Measurements from ENCODE around the gene TADA2B. TPM values are rescaled to one million over a fixed set of nuclear protein-coding genes. Genes with fewer than 3 reads are reported as not detected.
A peak's percentile ranks its signal among the peaks of the same experiment; 100 is the strongest.

The TADA2B gene
- total RNA-seq, 2 experiments from 2014 or later = 16.6 to 16.8 TPM

DNA sequence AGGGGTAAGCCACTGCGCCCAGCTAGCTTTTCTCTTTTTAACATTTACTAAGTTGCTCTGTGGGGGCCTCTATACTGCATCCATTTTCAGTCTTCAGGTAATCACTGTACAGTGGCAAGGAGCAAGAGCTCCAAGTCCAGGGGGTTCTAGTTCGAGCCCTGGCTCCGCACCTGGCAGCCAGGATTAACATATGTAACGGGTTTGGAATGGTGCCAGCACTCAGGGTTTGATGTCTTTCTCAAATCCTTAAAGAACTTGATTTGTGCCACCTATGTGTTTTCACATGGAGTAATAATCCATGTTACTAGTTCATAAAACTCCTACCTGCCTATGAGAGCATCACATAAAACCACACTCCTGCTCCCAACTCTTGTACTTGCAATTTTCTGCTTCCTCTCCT, 20.2 kb downstream of the TADA2B start:
- H3K4me1 Mint-ChIP-seq (ENCODE audit: low read depth) = peaks cover 23% of the 10 kb centered on the region
- DNase-seq (no peak), ATAC-seq (no peak)
- no peak overlapping the region for H3K4me3 Mint-ChIP-seq
- no peaks in the 10 kb centered on the region for H3K27me3 Mint-ChIP-seq (ENCODE audit: low read depth)
- no peaks in the 10 kb centered on the region for H3K9me3 Mint-ChIP-seq (ENCODE audit: insufficient read depth)
- CTCF ChIA-PET = interaction anchor here (0.8 to 11.7 kb wide), 2 partner anchors 13 to 21 kb away, joined by 3 to 172 read pairs; partner anchors contain the start of gene TADA2B
- H3K36me3 Mint-ChIP-seq (ENCODE audit: low read depth) = peaks cover 68% of the 10 kb centered on the region
- peak overlapping the region; percentile 22 for H3K27ac Mint-ChIP-seq
- POLR2A ChIA-PET = interaction anchor here (0.8 kb wide), 1 partner anchor 9 kb away, joined by 3 read pairs; no protein-coding TSS in a partner anchor

DNA sequence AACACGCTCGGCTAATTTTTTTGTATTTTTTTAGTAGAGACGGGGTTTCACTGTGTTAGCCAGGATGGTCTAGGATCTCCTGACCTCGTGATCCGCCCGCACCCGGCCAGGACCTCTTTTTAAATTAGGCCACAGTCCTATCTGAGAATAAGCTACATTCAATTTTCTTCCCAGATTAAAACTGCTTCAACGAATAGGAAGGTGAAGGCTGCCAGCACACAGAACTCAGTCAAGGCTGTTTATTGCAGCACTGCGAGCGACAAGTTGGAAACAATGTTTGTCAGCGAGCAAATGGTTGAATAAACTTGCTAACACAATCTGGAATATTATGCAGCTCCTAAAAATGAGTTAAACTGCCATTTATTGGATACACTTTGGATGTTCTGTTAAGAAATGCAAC, 22.8 kb downstream of the TADA2B start:
- DNase-seq (no peak), ATAC-seq (no peak)
- ChIA-PET POLR2A (interaction anchor here (0.8 to 5.7 kb wide), 5 partner anchors 12 to 393 kb away, joined by 3 to 62 read pairs (median 12); partner anchors contain the start of gene TADA2B), CTCF (interaction anchor here (1.4 to 11.7 kb wide), 3 partner anchors 10 to 92 kb away, joined by 5 to 172 read pairs (median 27); partner anchors contain the start of gene TADA2B)
- Mint-ChIP-seq H3K27me3 (ENCODE audit: low read depth) (peaks cover 2% of the 10 kb centered on the region), H3K27ac (no peak overlapping the region), H3K36me3 (ENCODE audit: low read depth) (peaks cover 44% of the 10 kb centered on the region), H3K9me3 (ENCODE audit: insufficient read depth) (no peaks in the 10 kb centered on the region), H3K4me3 (peak overlapping the region; percentile 97), H3K4me1 (ENCODE audit: low read depth) (peaks cover 39% of the 10 kb centered on the region)

DNA sequence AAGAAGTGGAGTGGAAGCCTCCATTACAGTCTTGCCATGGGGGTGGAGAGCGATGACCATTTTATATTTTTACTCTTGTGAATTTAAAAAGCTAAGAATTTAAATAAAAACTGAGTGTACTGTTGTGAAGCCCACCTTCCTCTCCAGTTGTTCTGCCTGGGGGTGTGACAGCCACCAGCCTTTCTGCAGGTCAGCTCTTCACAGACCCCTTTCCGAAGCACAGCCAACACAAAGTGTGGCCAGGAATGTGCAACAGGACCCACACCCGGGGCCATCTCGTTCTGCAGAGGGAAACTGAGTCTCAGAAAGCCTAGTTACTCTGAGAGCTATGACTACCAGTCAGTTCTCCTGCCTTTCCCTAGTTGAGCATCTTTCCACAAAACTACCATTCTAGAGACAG, 23.3 kb downstream of the TADA2B start:
- peaks cover 39% of the 10 kb centered on the region for H3K4me1 Mint-ChIP-seq (ENCODE audit: low read depth)
- H3K4me3 Mint-ChIP-seq = peak overlapping the region; percentile 97
- peak overlapping the region; percentile 85 for H3K27ac Mint-ChIP-seq
- H3K36me3 Mint-ChIP-seq (ENCODE audit: low read depth) = peaks cover 39% of the 10 kb centered on the region
- peaks cover 2% of the 10 kb centered on the region for H3K27me3 Mint-ChIP-seq (ENCODE audit: low read depth)
- H3K9me3 Mint-ChIP-seq (ENCODE audit: insufficient read depth) = no peaks in the 10 kb centered on the region
- ChIA-PET CTCF (interaction anchor here (1.4 to 11.7 kb wide), 4 partner anchors 11 to 92 kb away, joined by 5 to 172 read pairs (median 17); partner anchors contain the start of gene TADA2B), POLR2A (interaction anchor here (0.8 to 5.7 kb wide), 9 partner anchors 9 to 426 kb away, joined by 3 to 62 read pairs (median 6); partner anchors contain the start of genes MRFAP1 and TADA2B)
- ATAC-seq = no peak
- DNase-seq = no peak

DNA sequence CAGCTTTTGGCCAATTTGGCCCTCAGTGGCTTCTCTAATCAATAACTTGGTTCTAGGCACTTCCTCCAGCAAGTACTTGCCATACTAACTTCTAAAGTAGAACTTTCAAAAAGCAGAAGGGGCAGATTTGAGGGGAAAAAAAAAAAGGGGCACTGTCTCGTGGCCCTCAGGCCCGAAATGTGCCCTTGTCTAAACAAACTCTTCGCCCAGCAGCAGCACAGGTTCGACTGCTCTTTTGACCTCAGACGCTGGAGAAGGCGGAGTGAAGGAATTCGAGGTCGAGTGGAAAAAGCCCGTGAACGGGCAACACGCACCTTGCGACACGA, 23.9 kb downstream of the TADA2B start:
- Mint-ChIP-seq H3K27ac (peak overlapping the region; percentile 85), H3K4me1 (ENCODE audit: low read depth) (peaks cover 39% of the 10 kb centered on the region), H3K36me3 (ENCODE audit: low read depth) (peaks cover 33% of the 10 kb centered on the region), H3K27me3 (ENCODE audit: low read depth) (peaks cover 7% of the 10 kb centered on the region), H3K9me3 (ENCODE audit: insufficient read depth) (no peaks in the 10 kb centered on the region), H3K4me3 (peak overlapping the region; percentile 97)
- ChIA-PET CTCF (interaction anchor here (1.2 to 11.7 kb wide), 8 partner anchors 11 to 194 kb away, joined by 3 to 172 read pairs (median 7); partner anchors contain the start of gene TADA2B), POLR2A (interaction anchor here (0.8 to 5.7 kb wide), 20 partner anchors 8 to 427 kb away, joined by 3 to 62 read pairs (median 6); partner anchors contain the start of genes MRFAP1 and TADA2B)
- no peak for DNase-seq
- ATAC-seq = no peak

DNA sequence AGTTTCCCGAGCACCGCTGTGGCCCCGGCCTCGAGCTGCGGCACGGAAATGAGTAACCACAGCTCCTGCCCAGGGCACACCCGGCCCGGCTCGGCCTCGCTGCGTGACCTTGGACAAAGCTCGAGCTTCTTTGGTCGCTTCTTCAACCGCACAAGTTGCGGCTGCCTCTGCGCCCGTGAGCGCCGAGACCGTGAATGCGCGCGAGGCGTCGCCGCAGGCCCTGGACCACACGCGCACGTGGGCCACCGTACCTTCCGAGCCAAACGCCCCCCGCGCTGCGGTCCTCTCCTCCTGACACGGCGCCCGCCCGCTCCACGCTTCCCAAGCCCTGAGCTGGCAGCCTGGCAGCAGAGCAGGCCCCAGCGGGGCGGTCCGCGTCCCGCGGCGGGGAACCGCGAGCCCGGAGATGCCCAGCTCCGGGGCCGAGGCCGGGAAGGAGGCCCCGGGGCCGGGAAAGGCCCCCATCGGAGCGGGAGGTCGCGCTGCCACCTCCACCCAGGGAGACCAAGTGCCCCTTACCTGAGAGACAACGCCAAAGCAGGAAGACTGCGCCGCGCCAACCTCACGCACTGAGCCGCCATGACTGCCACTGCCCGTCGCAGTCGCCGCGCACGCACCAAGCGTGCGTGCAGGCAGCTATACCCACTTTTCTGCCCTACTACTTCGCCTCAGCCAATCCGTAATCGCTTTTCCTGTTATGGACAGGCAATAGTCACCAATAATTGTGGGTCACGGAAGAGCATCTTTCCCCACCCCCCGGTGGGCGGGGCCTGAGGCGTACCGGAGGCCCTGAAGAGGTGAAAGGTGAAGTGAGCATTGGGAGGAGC, 24.5 kb downstream of the TADA2B start, which contains the start of gene GRPEL1:
Gene GRPEL1 (minus strand): TSS at position 613 of the 827 bp plus-strand sequence. CDS start 32 bp downstream, at position 581.
- POLR2A ChIA-PET = interaction anchor here (0.6 to 5.7 kb wide), 27 partner anchors 8 to 427 kb away, joined by 3 to 62 read pairs (median 5); partner anchors contain the start of genes BLOC1S4, MRFAP1 and TADA2B
- peak within 1 kb of the TSS; percentile 97 for H3K4me3 Mint-ChIP-seq
- peaks cover 12% of the 10 kb centered on the region for H3K27me3 Mint-ChIP-seq (ENCODE audit: low read depth)
- ATAC-seq (peak; percentile 96), DNase-seq (peak; percentile 100)
- CTCF ChIA-PET = interaction anchor here (0.6 to 11.7 kb wide), 13 partner anchors 9 to 347 kb away, joined by 3 to 172 read pairs (median 7); partner anchors contain the start of gene TADA2B
- peak within 1 kb of the TSS; percentile 92 for H3K27ac Mint-ChIP-seq
- H3K9me3 Mint-ChIP-seq (ENCODE audit: insufficient read depth) = no peaks in the 10 kb centered on the region
- H3K4me1 Mint-ChIP-seq (ENCODE audit: low read depth) = peaks cover 39% of the 10 kb centered on the region
- peaks cover 30% of the 10 kb centered on the region for H3K36me3 Mint-ChIP-seq (ENCODE audit: low read depth)

DNA sequence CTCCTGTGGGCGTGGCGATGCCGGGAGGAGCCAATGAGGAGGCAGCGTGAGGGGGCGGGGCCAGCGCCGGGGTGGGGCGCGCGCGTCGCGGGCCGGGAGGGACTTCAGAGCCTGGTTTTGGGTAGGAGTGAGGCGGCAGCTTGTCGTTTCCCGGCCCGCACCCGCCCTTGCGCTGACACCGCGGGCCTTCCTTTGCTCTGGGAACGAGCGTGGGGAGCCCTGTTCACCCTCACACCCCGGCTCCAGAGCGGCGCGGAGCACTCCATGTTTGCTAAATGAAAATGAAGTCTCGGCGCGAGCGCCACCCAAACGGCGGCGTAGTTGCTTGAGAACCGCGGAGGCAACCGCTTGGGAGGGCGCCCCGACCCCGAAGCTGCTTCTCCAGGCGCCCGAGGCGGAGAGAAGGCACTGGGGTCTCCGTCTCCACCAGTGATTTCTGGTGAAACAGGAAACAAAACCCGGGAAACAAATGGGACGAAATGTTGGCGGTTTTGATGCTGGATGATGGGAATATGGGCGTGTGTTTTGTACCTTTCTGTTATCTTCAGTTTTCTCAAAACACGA, 25.2 kb downstream of the TADA2B start:
- ChIA-PET POLR2A (interaction anchor here (0.6 to 5.7 kb wide), 22 partner anchors 9 to 428 kb away, joined by 3 to 62 read pairs (median 6); partner anchors contain the start of genes BLOC1S4, MRFAP1 and TADA2B), CTCF (interaction anchor here (0.6 to 11.7 kb wide), 15 partner anchors 9 to 367 kb away, joined by 3 to 172 read pairs (median 7); partner anchors contain the start of gene TADA2B)
- peaks cover 39% of the 10 kb centered on the region for H3K4me1 Mint-ChIP-seq (ENCODE audit: low read depth)
- ATAC-seq = no peak
- DNase-seq = no peak
- H3K4me3 Mint-ChIP-seq = peak overlapping the region; percentile 97
- no peaks in the 10 kb centered on the region for H3K9me3 Mint-ChIP-seq (ENCODE audit: insufficient read depth)
- H3K27me3 Mint-ChIP-seq (ENCODE audit: low read depth) = peaks cover 12% of the 10 kb centered on the region
- H3K27ac Mint-ChIP-seq = peak overlapping the region; percentile 92
- H3K36me3 Mint-ChIP-seq (ENCODE audit: low read depth) = peaks cover 24% of the 10 kb centered on the region

DNA sequence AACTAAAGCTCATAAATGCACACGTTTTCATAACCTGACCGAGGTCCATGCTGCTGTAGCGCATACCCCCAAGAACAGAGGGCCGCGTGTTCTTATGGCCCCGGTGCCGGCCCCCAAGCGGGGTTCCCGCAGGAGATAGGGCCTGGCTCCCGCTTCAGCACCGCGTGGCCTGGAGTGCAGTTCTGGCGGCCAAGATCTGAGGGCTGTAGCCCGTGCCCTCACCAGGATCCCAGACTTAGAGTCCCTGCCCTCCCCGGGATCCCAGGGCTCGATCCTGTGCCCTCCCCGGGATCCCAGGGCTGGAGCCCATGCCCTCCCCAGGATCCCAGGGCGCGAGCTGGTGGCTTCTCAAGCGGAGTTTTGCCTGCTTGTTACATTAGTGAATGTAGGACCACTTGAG, 25.7 kb downstream of the TADA2B start:
- H3K36me3 Mint-ChIP-seq (ENCODE audit: low read depth) = peaks cover 19% of the 10 kb centered on the region
- POLR2A ChIA-PET = interaction anchor here (1.0 to 5.7 kb wide), 12 partner anchors 9 to 428 kb away, joined by 4 to 62 read pairs (median 6); partner anchors contain the start of genes BLOC1S4, MRFAP1 and TADA2B
- H3K4me3 Mint-ChIP-seq = peak overlapping the region; percentile 97
- peaks cover 12% of the 10 kb centered on the region for H3K27me3 Mint-ChIP-seq (ENCODE audit: low read depth)
- CTCF ChIA-PET = interaction anchor here (0.7 to 11.7 kb wide), 13 partner anchors 8 to 394 kb away, joined by 3 to 172 read pairs (median 7); partner anchors contain the start of genes BLOC1S4 and TADA2B
- H3K4me1 Mint-ChIP-seq (ENCODE audit: low read depth) = peaks cover 37% of the 10 kb centered on the region
- no peaks in the 10 kb centered on the region for H3K9me3 Mint-ChIP-seq (ENCODE audit: insufficient read depth)
- peak overlapping the region; percentile 92 for H3K27ac Mint-ChIP-seq
- no peak for DNase-seq
- ATAC-seq = no peak

DNA sequence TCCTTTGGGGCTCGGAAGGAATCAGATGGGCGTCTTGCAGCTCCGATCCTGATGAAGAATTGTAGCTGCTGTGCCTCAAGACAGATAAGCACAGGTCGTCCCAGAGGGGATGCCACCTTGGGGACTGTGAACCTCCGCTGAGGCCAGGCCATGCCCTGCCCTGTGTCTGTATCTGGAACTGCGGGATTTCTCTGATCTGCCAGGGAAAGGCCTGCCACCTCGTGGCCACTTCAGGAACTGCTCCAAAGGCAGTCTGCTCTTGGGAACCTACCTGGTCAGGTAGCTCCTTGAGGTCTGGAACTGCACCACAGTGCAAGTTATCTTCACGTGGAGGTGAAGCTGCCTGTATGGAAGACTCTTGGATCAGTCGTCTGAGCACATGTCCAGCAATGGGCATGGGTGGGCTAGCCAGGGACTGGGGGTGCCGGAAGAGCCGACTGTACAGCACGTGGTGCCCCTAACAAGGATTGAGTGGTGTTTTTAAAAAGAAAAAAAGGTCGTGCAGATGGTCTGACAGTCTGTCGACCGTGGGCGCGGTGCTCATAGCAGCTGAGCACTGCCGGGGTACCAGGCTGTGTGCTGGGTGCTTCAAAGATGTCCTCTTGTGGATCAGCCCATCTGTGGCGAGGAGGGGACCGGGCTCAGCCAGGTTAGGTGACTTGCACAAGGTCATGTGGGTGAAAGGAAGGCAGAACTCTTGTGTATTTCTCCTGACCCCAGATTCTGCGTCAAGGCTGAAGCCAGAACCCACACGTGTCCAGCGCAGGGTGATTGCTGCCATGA, 27.7 kb downstream of the TADA2B start:
- ChIA-PET CTCF (interaction anchor here (0.6 to 11.7 kb wide), 35 partner anchors 8 to 396 kb away, joined by 3 to 172 read pairs (median 4); partner anchors contain the start of genes BLOC1S4 and TADA2B), POLR2A (interaction anchor here (0.6 to 5.7 kb wide), 4 partner anchors 28 to 459 kb away, joined by 3 to 62 read pairs (median 4); partner anchors contain the start of genes BLOC1S4 and TADA2B)
- Mint-ChIP-seq H3K36me3 (ENCODE audit: low read depth) (peaks cover 11% of the 10 kb centered on the region), H3K4me1 (ENCODE audit: low read depth) (peaks cover 29% of the 10 kb centered on the region), H3K27me3 (ENCODE audit: low read depth) (peaks cover 12% of the 10 kb centered on the region), H3K9me3 (ENCODE audit: insufficient read depth) (no peaks in the 10 kb centered on the region), H3K4me3 (no peak overlapping the region), H3K27ac (no peak overlapping the region)
- DNase-seq (peak; percentile 89), ATAC-seq (peak; percentile 25)

DNA sequence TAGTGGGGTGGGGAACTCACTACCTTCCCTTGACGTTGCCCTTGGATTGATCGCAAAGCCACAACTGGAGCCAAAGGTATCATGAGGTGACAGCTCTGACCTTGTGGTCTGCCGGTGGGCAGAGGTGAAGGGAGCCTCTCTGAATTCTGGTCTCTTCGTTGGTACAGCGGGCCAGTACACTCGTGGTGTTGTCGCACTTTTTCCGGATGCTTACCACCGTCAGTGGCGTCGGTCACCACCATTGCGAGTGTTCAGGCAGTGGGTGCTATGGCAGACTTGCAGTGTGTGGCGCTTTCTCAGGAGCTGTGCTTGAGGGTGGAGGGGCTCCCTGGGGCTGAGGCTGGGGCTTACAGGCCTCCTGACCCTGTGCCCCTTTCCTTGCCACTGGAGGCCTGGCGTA, 29.9 kb downstream of the TADA2B start:
- no peak overlapping the region for H3K27ac Mint-ChIP-seq
- ChIA-PET POLR2A (no interaction called here), CTCF (interaction anchor here (1.0 to 2.3 kb wide), 4 partner anchors 10 to 351 kb away, joined by 4 to 8 read pairs (median 5); partner anchors contain the start of gene TADA2B)
- ATAC-seq (no peak), DNase-seq (no peak)
- H3K4me1 Mint-ChIP-seq (ENCODE audit: low read depth) = peaks cover 16% of the 10 kb centered on the region
- H3K27me3 Mint-ChIP-seq (ENCODE audit: low read depth) = peaks cover 13% of the 10 kb centered on the region
- no peak overlapping the region for H3K4me3 Mint-ChIP-seq
- no peaks in the 10 kb centered on the region for H3K9me3 Mint-ChIP-seq (ENCODE audit: insufficient read depth)
- H3K36me3 Mint-ChIP-seq (ENCODE audit: low read depth) = no peaks in the 10 kb centered on the region

DNA sequence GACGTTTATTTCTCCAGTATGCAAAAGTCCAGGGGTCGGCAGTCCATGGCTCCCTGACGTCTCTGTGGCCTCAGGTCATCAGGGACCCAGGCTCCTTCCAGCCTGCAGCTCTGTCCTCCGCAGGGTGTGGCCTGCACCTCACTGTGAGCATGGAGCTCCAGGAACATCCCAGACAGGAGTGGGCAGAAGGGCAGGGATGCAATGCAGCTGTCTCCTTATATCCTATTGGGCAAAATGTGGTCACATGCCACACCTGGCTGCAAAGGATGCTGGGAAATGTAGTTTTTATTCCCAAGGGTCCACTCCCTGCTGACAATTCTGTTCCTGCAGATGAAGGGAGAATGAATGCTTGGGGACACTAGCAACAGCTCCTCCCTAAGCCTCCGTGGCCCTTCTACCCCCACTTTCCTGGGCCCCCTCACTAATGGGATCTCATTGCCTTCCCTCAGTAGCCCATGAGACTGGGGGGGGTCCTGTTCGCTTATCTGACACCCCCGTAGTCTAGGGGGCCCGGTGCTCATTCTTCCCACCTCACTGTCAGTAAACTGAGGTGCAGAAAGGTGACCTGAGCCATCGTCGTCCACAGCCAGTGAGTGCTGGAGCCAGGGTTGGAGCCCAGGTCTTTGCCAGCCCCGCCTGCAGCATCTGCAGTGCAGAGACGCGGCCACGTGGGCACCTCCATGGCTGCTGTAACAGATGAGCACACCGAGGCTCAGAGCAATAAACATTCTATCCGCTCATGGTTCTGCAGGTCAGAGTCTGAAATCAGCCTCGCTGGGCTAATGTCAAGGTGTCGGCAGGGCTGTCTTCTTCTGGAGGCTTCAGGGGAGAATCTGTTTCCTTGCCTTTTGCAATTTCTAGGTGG, 30.6 kb downstream of the TADA2B start:
- POLR2A ChIA-PET = no interaction called here
- DNase-seq = peak; percentile 39
- Mint-ChIP-seq H3K27ac (no peak overlapping the region), H3K36me3 (ENCODE audit: low read depth) (no peaks in the 10 kb centered on the region), H3K4me3 (no peak overlapping the region), H3K9me3 (ENCODE audit: insufficient read depth) (no peaks in the 10 kb centered on the region), H3K27me3 (ENCODE audit: low read depth) (peaks cover 13% of the 10 kb centered on the region), H3K4me1 (ENCODE audit: low read depth) (peaks cover 12% of the 10 kb centered on the region)
- no peak for ATAC-seq
- CTCF ChIA-PET = interaction anchor here (0.8 to 2.3 kb wide), 2 partner anchors 31 to 353 kb away, joined by 3 to 8 read pairs; partner anchors contain the start of gene TADA2B
